GM23248 (cell line): ENCODE measurements around the gene GPR18. TPM values are rescaled to one million over a fixed set of nuclear protein-coding genes. Genes with fewer than 3 reads are reported as not detected.

Source experiments
- DNase-seq: peaks from one replicate; pipeline ENCODE4 v3.0.0-alpha.2; 2015
- H2AFZ ChIP-seq: fragments of 200-600 bp; sonication (generic); 2 replicates; pipeline ENCODE4 v1.6.1; 2016; ENCODE audit warnings: antibody characterized with exemption
- H3F3A ChIP-seq: fragments of 200-600 bp; sonication (generic); 2 replicates; pipeline ENCODE4 v1.6.1; 2016; ENCODE audit warnings: mild to moderate bottlenecking, antibody characterized with exemption, mixed run types; ENCODE audit not compliant: insufficient read depth
- H3K27ac ChIP-seq: fragments of 200-600 bp; sonication (generic); 2 replicates; pipeline ENCODE4 v1.5.1; 2016; ENCODE audit warnings: mild to moderate bottlenecking
- H3K27me3 ChIP-seq: fragments of 200-600 bp; sonication (generic); replicated peaks from 2 replicates; pipeline ENCODE4 v1.6.1; 2016; ENCODE audit warnings: mild to moderate bottlenecking; ENCODE audit not compliant: insufficient read depth
- H3K36me3 ChIP-seq: fragments of 200-600 bp; sonication (generic); 2 replicates; pipeline ENCODE4 v1.6.1; 2016; ENCODE audit warnings: low read depth, mild to moderate bottlenecking
- H3K4me1 ChIP-seq: fragments of 200-600 bp; sonication (generic); 2 replicates; pipeline ENCODE4 v1.6.1; 2016; ENCODE audit warnings: mild to moderate bottlenecking; ENCODE audit not compliant: insufficient read depth
- H3K4me2 ChIP-seq: fragments of 200-600 bp; sonication (generic); one replicate; pipeline ENCODE4 v1.6.1; 2016; ENCODE audit warnings: mild to moderate bottlenecking; ENCODE audit not compliant: unreplicated experiment
- H3K4me3 ChIP-seq: fragments of 200-600 bp; sonication (generic); 2 replicates; pipeline ENCODE4 v1.5.1; 2016; ENCODE audit warnings: mild to moderate bottlenecking
- H3K79me2 ChIP-seq: fragments of 200-600 bp; sonication (generic); 2 replicates; pipeline ENCODE4 v1.6.1; 2016; ENCODE audit warnings: mild to moderate bottlenecking; ENCODE audit not compliant: insufficient read depth
- H3K9ac ChIP-seq: fragments of 200-600 bp; sonication (generic); 2 replicates; pipeline ENCODE4 v1.6.1; 2016; ENCODE audit warnings: mild to moderate bottlenecking
- H3K9me2 ChIP-seq: fragments of 200-600 bp; sonication (generic); 2 replicates; pipeline ENCODE4 v1.6.1; 2016; ENCODE audit warnings: mixed run types, mild to moderate bottlenecking, moderate library complexity; ENCODE audit not compliant: insufficient read depth
- H3K9me3 ChIP-seq: fragments of 200-600 bp; sonication (generic); one replicate; pipeline ENCODE4 v1.6.1; 2017; ENCODE audit warnings: low read depth
- H4K20me1 ChIP-seq: fragments of 200-600 bp; sonication (generic); 2 replicates; pipeline ENCODE4 v1.6.0; 2016; ENCODE audit not compliant: insufficient read depth
- EZH2 ChIP-seq: fragments of 200-600 bp; sonication (generic); IDR thresholded peaks from 2 replicates; pipeline ENCODE4 v1.6.1; 2018; ENCODE audit warnings: antibody characterized with exemption, mild to moderate bottlenecking; ENCODE audit not compliant: insufficient read depth, poor library complexity, severe bottlenecking
- EZH2phosphoT487 ChIP-seq: fragments of 200-600 bp; sonication (generic); IDR thresholded peaks from 2 replicates; pipeline ENCODE4 v1.6.1; 2018; ENCODE audit warnings: antibody characterized with exemption, moderate library complexity, mild to moderate bottlenecking, low read depth; ENCODE audit not compliant: insufficient read depth
- WGBS, 2 experiments: methylation state at CpG; one replicate each; pipeline ENCODE4 v1.1.6; 2015 to 2017; ENCODE audit warnings: low lambda C conversion rate in 2 of 2, low coverage in 1 of 2; ENCODE audit errors: missing lambda C conversion rate in 2 of 2; 5-methylcytosine and 5-hydroxymethylcytosine counted together
- in situ Hi-C: fragments of 300-500 bp; cut with MboI; formaldehyde crosslinking; loops from 2 replicates; pipeline ENCODE4 v1.15.0; 2020
- polyA plus RNA-seq: library from polyadenylated mRNA; unstranded; fragments of >200 nt; fragmentation: Nextera tagmentation; extraction: Ambion mirVana; gene quantifications from 2 replicates; pipeline ENCODE4 v1.2.1, GENCODE V29; 2016
- total RNA-seq: library from RNA; depleted of rRNA; stranded (reverse); fragments of >200 nt; shearing (Covaris generic); gene quantifications from 2 replicates; pipeline ENCODE4 v1.2.3, GENCODE V29; 2014

Gene GPR18
- total and polyA plus RNA-seq, 2 experiments from 2014 or later: 0.46 TPM; not detected in 1

- no peak for DNase-seq
- Histone ChIP-seq H3F3A (peaks cover 8% of the 10 kb centered on the region), H3K9ac (no peak overlapping the region), H3K4me1 (peaks cover 7% of the 10 kb centered on the region), H3K79me2 (peaks cover 6% of the 10 kb centered on the region; the same call in 1 of the 2 replicates), H3K4me3 (no peak overlapping the region), H3K4me2 (no peak overlapping the region), H3K27me3 (no peaks in the 10 kb centered on the region), H3K9me2 (no peaks in the 10 kb centered on the region), H2AFZ (no peak overlapping the region), H4K20me1 (0 out of 2 replicates have a peak, but pooled peaks cover 3% of the 10 kb centered on the region), H3K36me3 (no peaks in the 10 kb centered on the region), H3K9me3 (no peaks in the 10 kb centered on the region), H3K27ac (no peak overlapping the region)
- in situ Hi-C loops: loop anchor here (5.0 kb wide), 1 partner anchor 164 kb away; no protein-coding TSS in a partner anchor
- WGBS, 2 experiments: 94 to 97% methylated on average over 2 of the region's 2 CpGs
- no peak for TF ChIP-seq EZH2
- TF ChIP-seq EZH2phosphoT487: no peak
Measured at GRCh38 chr13:99273128-99273527, 14.9 kb upstream of the GPR18 start.

GRCh38 chr13:99272481-99272880 is 14.3 kb upstream of the GPR18 start:
- in situ Hi-C loops: loop anchor here (5.0 kb wide), 1 partner anchor 165 kb away; no protein-coding TSS in a partner anchor
- peaks cover 8% of the 10 kb centered on the region for H3F3A ChIP-seq
- no peak overlapping the region for H3K4me3 ChIP-seq
- H3K27me3 ChIP-seq: no peaks in the 10 kb centered on the region
- no peak overlapping the region for H2AFZ ChIP-seq
- no peak for DNase-seq
- H3K4me1 ChIP-seq: peaks cover 7% of the 10 kb centered on the region
- no peaks in the 10 kb centered on the region for H3K36me3 ChIP-seq
- H3K27ac ChIP-seq: no peak overlapping the region
- H3K9ac ChIP-seq: no peak overlapping the region
- 0 out of 2 replicates have a peak, but pooled peaks cover 3% of the 10 kb centered on the region for H4K20me1 ChIP-seq
- H3K79me2 ChIP-seq: no peaks in the 10 kb centered on the region; the same call in 1 of the 2 replicates
- no peaks in the 10 kb centered on the region for H3K9me3 ChIP-seq
- no peaks in the 10 kb centered on the region for H3K9me2 ChIP-seq
- TF ChIP-seq EZH2: no peak
- no peak for TF ChIP-seq EZH2phosphoT487
- 94 to 97% methylated on average over 2 of the region's 2 CpGs for WGBS, 2 experiments
- no peak overlapping the region for H3K4me2 ChIP-seq

GRCh38 chr13:99271249-99271648 is 13.1 kb upstream of the GPR18 start:
- H2AFZ ChIP-seq: no peak overlapping the region
- peaks cover 7% of the 10 kb centered on the region for H3K4me1 ChIP-seq
- H3K4me2 ChIP-seq: no peak overlapping the region
- 0 out of 2 replicates have a peak, but pooled peaks cover 3% of the 10 kb centered on the region for H4K20me1 ChIP-seq
- H3K36me3 ChIP-seq: no peaks in the 10 kb centered on the region
- H3K27me3 ChIP-seq: no peaks in the 10 kb centered on the region
- no peaks in the 10 kb centered on the region for H3K9me3 ChIP-seq
- peaks cover 8% of the 10 kb centered on the region for H3F3A ChIP-seq
- WGBS, 2 experiments: 73 to 84% methylated on average over 3 of the region's 3 CpGs
- in situ Hi-C loops: loop anchor here (5.0 kb wide), 1 partner anchor 166 kb away; no protein-coding TSS in a partner anchor
- H3K79me2 ChIP-seq: no peaks in the 10 kb centered on the region; the same call in 1 of the 2 replicates
- no peak for DNase-seq
- H3K4me3 ChIP-seq: no peak overlapping the region
- H3K9me2 ChIP-seq: no peaks in the 10 kb centered on the region
- H3K9ac ChIP-seq: no peak overlapping the region
- TF ChIP-seq EZH2: no peak
- no peak for TF ChIP-seq EZH2phosphoT487
- no peak overlapping the region for H3K27ac ChIP-seq

GRCh38 chr13:99270518-99270917 is 12.3 kb upstream of the GPR18 start:
- TF ChIP-seq EZH2phosphoT487 (no peak), EZH2 (no peak)
- H4K20me1 ChIP-seq: 0 out of 2 replicates have a peak, but pooled peaks cover 3% of the 10 kb centered on the region
- H2AFZ ChIP-seq: no peak overlapping the region
- in situ Hi-C loops: loop anchor here (5.0 kb wide), 1 partner anchor 167 kb away; no protein-coding TSS in a partner anchor
- WGBS, 2 experiments: 85 to 86% methylated on average over 2 of the region's 2 CpGs
- no peak overlapping the region for H3K4me2 ChIP-seq
- peaks cover 8% of the 10 kb centered on the region for H3F3A ChIP-seq
- DNase-seq: no peak
- no peaks in the 10 kb centered on the region for H3K9me3 ChIP-seq
- H3K4me1 ChIP-seq: peaks cover 7% of the 10 kb centered on the region
- H3K36me3 ChIP-seq: no peaks in the 10 kb centered on the region
- no peaks in the 10 kb centered on the region for H3K9me2 ChIP-seq
- no peak overlapping the region for H3K4me3 ChIP-seq
- H3K9ac ChIP-seq: no peak overlapping the region
- no peak overlapping the region for H3K27ac ChIP-seq
- H3K79me2 ChIP-seq: no peaks in the 10 kb centered on the region; the same call in 1 of the 2 replicates
- H3K27me3 ChIP-seq: no peaks in the 10 kb centered on the region
